HepG2 (cell line): ENCODE data around the gene MTO1. TPM values are rescaled to one million over a fixed set of nuclear protein-coding genes. Genes with fewer than 3 reads are reported as not detected.
A peak's percentile ranks its signal among the peaks of the same experiment; 100 is the strongest.

Source experiments
- DPF2 ChIP-seq: sonication (generic); formaldehyde crosslinking; IDR thresholded peaks from 2 replicates; pipeline ENCODE4 v1.4.0; 2020; ENCODE audit warnings: mild to moderate bottlenecking, low read depth, missing genetic modification reagents, borderline replicate concordance
- KDM3A ChIP-seq: IDR thresholded peaks from 2 replicates; pipeline ENCODE4 v1.6.1; 2018; ENCODE audit warnings: low read depth, missing compliant biosample characterization
- MED8 ChIP-seq: sonication (generic); formaldehyde crosslinking; IDR thresholded peaks from 2 replicates; pipeline ENCODE4 v1.8.1; 2023; ENCODE audit warnings: mild to moderate bottlenecking, missing genetic modification reagents; ENCODE audit not compliant: insufficient replicate concordance
- NBN ChIP-seq: fragments of 450-650 bp; conservative IDR thresholded peaks from 2 replicates; pipeline ENCODE4 v1.6.1; 2017
- RAD21 ChIP-seq: fragments of 450-650 bp; formaldehyde crosslinking; IDR thresholded peaks from 2 replicates; pipeline ENCODE4 v1.5.0; 2020; ENCODE audit warnings: mild to moderate bottlenecking
- RBM22 ChIP-seq: fragments of 200-400 bp; formaldehyde crosslinking; optimal IDR thresholded peaks from 2 replicates; pipeline ENCODE3; 2017; ENCODE audit warnings: mild to moderate bottlenecking, low read length, moderate library complexity
- RFXAP ChIP-seq: sonication (generic); formaldehyde crosslinking; IDR thresholded peaks from 2 replicates; pipeline ENCODE4 v1.4.0; 2020; ENCODE audit warnings: missing genetic modification reagents, borderline replicate concordance
- SOX13 ChIP-seq, 3 experiments: fragments of 450-650 bp in 1 of 3; sonication (generic) in 1 of 3; formaldehyde crosslinking in 1 of 3; IDR thresholded peaks in 2 of 3; conservative IDR thresholded peaks in 1 of 3; 2 replicates each; pipeline versions ENCODE4 v1.5.0 to v1.6.1; 2016 to 2020; ENCODE audit warnings: antibody characterized with exemption in 1 of 3, mild to moderate bottlenecking in 1 of 3, missing compliant biosample characterization in 1 of 3, missing genetic modification reagents in 1 of 3, moderate library complexity in 1 of 3
- SOX5 ChIP-seq: IDR thresholded peaks from 2 replicates; pipeline ENCODE4 v1.6.1; 2016; ENCODE audit warnings: borderline replicate concordance
- SSRP1 ChIP-seq: IDR thresholded peaks from 2 replicates; pipeline ENCODE4 v1.6.1; 2016; ENCODE audit warnings: control low read depth
- XBP1 ChIP-seq: sonication (generic); formaldehyde crosslinking; IDR thresholded peaks from 2 replicates; pipeline ENCODE4 v1.5.0; 2020; ENCODE audit warnings: missing genetic modification reagents
- ZFP1 ChIP-seq: IDR thresholded peaks from 2 replicates; pipeline ENCODE4 v1.6.1; 2016
- ZHX1 ChIP-seq: sonication (generic); formaldehyde crosslinking; IDR thresholded peaks from 2 replicates; pipeline ENCODE4 v1.8.1; 2022; ENCODE audit warnings: low read depth, mild to moderate bottlenecking, missing genetic modification reagents
- ZMYM3 ChIP-seq: sonication (generic); formaldehyde crosslinking; IDR thresholded peaks from 2 replicates; pipeline ENCODE4 v1.5.1; 2020; ENCODE audit warnings: mild to moderate bottlenecking, missing genetic modification reagents
- ZNF547 ChIP-seq: sonication (generic); formaldehyde crosslinking; IDR thresholded peaks from 2 replicates; pipeline ENCODE4 v1.5.1; 2020; ENCODE audit warnings: mild to moderate bottlenecking, missing genetic modification reagents
- ZNF569 ChIP-seq: sonication (generic); formaldehyde crosslinking; IDR thresholded peaks from 2 replicates; pipeline ENCODE4 v1.5.0; 2020; ENCODE audit warnings: mild to moderate bottlenecking, missing genetic modification reagents, moderate library complexity, borderline replicate concordance
- ZNF782 ChIP-seq: sonication (generic); formaldehyde crosslinking; IDR thresholded peaks from 2 replicates; pipeline ENCODE4 v1.4.0; 2020; ENCODE audit warnings: missing genetic modification reagents, mild to moderate bottlenecking, borderline replicate concordance
- polyA plus RNA-seq, 8 experiments: library from polyadenylated mRNA; depleted of rRNA in 3 of 8; stranded (reverse) in 7 of 8; unstranded in 1 of 8; fragments of >200 nt; fragmentation: Illumina TruSeq in 4 of 8; extraction: Trizol in 4 of 8; gene quantifications; 2 replicates each; pipeline versions ENCODE4 v1.2.1 to v1.2.3, GENCODE V29; 2011 to 2016; ENCODE audit warnings: low read depth in 4 of 8, missing spikeins in 1 of 8, mixed read lengths in 1 of 8; ENCODE audit not compliant: insufficient read depth in 1 of 8
- total RNA-seq, 5 experiments: library from RNA; depleted of rRNA; stranded (reverse); fragments of >200 nt; fragmentation: Illumina TruSeq; extraction: Trizol; gene quantifications; 2 replicates each; pipeline ENCODE4 v1.2.3, GENCODE V29; 2016; ENCODE audit warnings: low read depth in 1 of 5
- TF ChIP-seq, protein P1 (sequence below): sonication (generic); formaldehyde crosslinking; IDR thresholded peaks from 2 replicates; pipeline ENCODE4 v1.5.0; 2020; ENCODE audit warnings: missing genetic modification reagents
- TF ChIP-seq, protein P2 (sequence below): sonication (generic); formaldehyde crosslinking; IDR thresholded peaks from 2 replicates; pipeline ENCODE4 v1.5.1; 2020; ENCODE audit warnings: missing genetic modification reagents, mild to moderate bottlenecking, borderline replicate concordance
- TF ChIP-seq, protein P3 (sequence below): sonication (generic); formaldehyde crosslinking; IDR thresholded peaks from 2 replicates; pipeline ENCODE4 v1.9.0; 2021; ENCODE audit warnings: missing genetic modification reagents, mild to moderate bottlenecking, borderline replicate concordance

Gene MTO1
- total and polyA plus RNA-seq, 2 of the 13 experiments (the other 11 are each of a cell fraction or from before 2014, with no cell fraction given) = 21.1 to 45.3 TPM

GRCh38 chr6:73516514-73517489 is 55.3 kb downstream of the MTO1 start (continued):
- TF ChIP-seq, protein P1, sequence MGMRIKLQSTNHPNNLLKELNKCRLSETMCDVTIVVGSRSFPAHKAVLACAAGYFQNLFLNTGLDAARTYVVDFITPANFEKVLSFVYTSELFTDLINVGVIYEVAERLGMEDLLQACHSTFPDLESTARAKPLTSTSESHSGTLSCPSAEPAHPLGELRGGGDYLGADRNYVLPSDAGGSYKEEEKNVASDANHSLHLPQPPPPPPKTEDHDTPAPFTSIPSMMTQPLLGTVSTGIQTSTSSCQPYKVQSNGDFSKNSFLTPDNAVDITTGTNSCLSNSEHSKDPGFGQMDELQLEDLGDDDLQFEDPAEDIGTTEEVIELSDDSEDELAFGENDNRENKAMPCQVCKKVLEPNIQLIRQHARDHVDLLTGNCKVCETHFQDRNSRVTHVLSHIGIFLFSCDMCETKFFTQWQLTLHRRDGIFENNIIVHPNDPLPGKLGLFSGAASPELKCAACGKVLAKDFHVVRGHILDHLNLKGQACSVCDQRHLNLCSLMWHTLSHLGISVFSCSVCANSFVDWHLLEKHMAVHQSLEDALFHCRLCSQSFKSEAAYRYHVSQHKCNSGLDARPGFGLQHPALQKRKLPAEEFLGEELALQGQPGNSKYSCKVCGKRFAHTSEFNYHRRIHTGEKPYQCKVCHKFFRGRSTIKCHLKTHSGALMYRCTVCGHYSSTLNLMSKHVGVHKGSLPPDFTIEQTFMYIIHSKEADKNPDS (CRISPR knock-in tag) = no peak
- no peak for TF ChIP-seq DPF2
- TF ChIP-seq ZMYM3 = no peak
- no peak for TF ChIP-seq SOX13 (IDR thresholded peaks at IDR 0.05)
- TF ChIP-seq SOX13 (CRISPR knock-in tag; conservative IDR thresholded peaks at IDR 0.05 in 1 of 2, IDR thresholded peaks at IDR 0.05 in 1 of 2) = peak in 1 of 2 experiments; percentile 72; a peak in 1 of 4 replicates
- TF ChIP-seq, protein P2, sequence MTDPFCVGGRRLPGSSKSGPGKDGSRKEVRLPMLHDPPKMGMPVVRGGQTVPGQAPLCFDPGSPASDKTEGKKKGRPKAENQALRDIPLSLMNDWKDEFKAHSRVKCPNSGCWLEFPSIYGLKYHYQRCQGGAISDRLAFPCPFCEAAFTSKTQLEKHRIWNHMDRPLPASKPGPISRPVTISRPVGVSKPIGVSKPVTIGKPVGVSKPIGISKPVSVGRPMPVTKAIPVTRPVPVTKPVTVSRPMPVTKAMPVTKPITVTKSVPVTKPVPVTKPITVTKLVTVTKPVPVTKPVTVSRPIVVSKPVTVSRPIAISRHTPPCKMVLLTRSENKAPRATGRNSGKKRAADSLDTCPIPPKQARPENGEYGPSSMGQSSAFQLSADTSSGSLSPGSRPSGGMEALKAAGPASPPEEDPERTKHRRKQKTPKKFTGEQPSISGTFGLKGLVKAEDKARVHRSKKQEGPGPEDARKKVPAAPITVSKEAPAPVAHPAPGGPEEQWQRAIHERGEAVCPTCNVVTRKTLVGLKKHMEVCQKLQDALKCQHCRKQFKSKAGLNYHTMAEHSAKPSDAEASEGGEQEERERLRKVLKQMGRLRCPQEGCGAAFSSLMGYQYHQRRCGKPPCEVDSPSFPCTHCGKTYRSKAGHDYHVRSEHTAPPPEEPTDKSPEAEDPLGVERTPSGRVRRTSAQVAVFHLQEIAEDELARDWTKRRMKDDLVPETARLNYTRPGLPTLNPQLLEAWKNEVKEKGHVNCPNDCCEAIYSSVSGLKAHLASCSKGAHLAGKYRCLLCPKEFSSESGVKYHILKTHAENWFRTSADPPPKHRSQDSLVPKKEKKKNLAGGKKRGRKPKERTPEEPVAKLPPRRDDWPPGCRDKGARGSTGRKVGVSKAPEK (CRISPR knock-in tag) = no peak
- peak; percentile 99 for TF ChIP-seq SSRP1
- 0 out of 2 replicates have a peak, but pooled peaks have one; percentile 9 for TF ChIP-seq RAD21
- no peak for TF ChIP-seq MED8 (CRISPR knock-in tag)
- no peak for TF ChIP-seq KDM3A (CRISPR knock-in tag)
- TF ChIP-seq ZHX1 (CRISPR knock-in tag) = no peak
- TF ChIP-seq NBN = no peak
- TF ChIP-seq, protein P3, sequence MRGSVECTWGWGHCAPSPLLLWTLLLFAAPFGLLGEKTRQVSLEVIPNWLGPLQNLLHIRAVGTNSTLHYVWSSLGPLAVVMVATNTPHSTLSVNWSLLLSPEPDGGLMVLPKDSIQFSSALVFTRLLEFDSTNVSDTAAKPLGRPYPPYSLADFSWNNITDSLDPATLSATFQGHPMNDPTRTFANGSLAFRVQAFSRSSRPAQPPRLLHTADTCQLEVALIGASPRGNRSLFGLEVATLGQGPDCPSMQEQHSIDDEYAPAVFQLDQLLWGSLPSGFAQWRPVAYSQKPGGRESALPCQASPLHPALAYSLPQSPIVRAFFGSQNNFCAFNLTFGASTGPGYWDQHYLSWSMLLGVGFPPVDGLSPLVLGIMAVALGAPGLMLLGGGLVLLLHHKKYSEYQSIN (CRISPR knock-in tag) = no peak
- TF ChIP-seq RBM22 = peak; percentile 100
- TF ChIP-seq RFXAP = no peak
- TF ChIP-seq SOX5 (CRISPR knock-in tag) = no peak
- 0 out of 2 replicates have a peak, but pooled peaks have one; percentile 30 for TF ChIP-seq ZFP1 (CRISPR knock-in tag)
- TF ChIP-seq ZNF569 (CRISPR knock-in tag) = no peak
- no peak for TF ChIP-seq ZNF547 (CRISPR knock-in tag)
- TF ChIP-seq XBP1 (CRISPR knock-in tag) = no peak
- no peak for TF ChIP-seq ZNF782 (CRISPR knock-in tag)
